Muscle of arm (tissue), 12 donors: ENCODE results near the gene TNFRSF1A. TPM values are rescaled to one million over a fixed set of nuclear protein-coding genes. Genes with fewer than 3 reads are reported as not detected.

Experiments
- DNase-seq: peaks from one replicate; pipeline ENCODE4 v3.0.0-alpha.2; 2013
- polyA plus RNA-seq, 12 donors: library from polyadenylated mRNA; unstranded; fragments of 120-200 nt; gene quantifications; one replicate each; pipeline ENCODE4 v1.2.1, GENCODE V29; 2013; ENCODE audit not compliant: insufficient read length in 12 of 12

The TNFRSF1A gene
- polyA plus RNA-seq, 12 donors, result 58.7 to 132 (median 70.6) TPM; not detected in 1

GRCh38 chr12:6376079-6376869 lies 34.4 kb upstream of the TNFRSF1A start:
- DNase-seq, result no peak

DNA sequence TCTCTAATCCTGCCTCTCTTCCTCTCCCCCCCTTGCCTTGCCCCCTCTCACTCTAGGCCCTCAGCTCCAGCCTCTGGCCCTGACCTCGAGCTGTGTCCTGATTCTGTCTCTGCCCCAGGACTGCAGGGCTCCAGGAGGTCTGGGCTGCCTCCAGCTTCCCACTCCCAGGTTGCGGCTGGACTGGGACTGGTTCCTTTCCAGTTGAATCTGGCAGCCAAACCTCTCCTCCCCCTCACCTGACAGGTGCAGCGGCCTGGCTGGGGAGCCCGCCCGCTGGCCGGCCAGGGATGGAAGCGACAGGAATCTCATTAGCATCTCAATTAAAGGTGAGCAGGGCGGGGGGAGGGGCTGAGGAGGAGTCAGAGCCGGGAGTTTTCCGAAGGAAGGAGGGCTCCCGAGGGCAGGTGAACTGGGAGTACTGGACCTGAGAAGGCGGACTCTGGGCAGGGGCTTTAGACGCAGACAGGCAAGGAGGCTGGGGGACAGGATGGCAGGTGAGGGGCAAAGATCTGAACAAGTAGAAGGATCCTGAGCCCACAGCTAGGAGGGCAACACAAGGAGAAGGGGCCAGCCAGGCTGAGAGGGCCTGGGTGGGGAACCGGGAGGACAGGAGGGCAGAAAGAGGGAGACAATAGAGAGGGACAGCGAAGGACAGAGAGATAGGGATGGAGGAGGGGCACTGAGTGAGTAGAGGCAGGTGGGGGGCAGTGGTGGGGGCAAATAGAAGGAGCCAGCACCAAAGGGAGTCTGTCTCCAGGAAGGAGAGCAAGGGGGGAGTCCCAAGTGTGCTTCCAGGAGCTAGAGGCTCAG lies 33.6 kb upstream of the TNFRSF1A start, which contains the start of gene SCNN1A:
SCNN1A (minus strand) TSS at position 295 of the 810 bp plus-strand sequence. CDS start 780 bp downstream, outside the sequence.
- DNase-seq, result no peak

DNA sequence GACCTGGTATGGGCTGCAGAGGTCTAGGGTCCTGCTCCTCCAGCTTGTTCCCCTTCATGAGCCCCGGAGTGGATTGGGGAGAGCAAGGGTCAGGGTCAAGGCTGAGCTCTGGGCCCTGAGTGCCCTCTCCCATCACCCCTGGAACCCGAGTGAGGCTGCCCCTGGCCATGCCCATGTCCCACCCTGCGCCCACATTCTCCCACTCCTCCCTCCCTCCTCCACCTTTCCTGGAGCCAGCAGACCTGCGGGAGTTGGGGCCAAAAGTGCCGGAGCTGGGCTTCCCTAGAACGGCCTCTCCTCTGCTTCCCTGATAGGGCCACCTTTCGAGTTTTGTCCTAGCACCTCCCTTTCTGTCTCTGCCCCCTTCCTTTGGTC lies 32.9 kb upstream of the TNFRSF1A start:
- DNase-seq, result no peak

- no peak for DNase-seq
Measured at GRCh38 chr12:6374028-6374785, 32.3 kb upstream of the TNFRSF1A start.

- DNase-seq, result no peak
Measured at GRCh38 chr12:6373022-6373787, 31.3 kb upstream of the TNFRSF1A start.

- DNase-seq, result no peak
Measured at GRCh38 chr12:6372403-6373003, 30.6 kb upstream of the TNFRSF1A start.

GRCh38 chr12:6370994-6371754 lies 29.3 kb upstream of the TNFRSF1A start:
- DNase-seq, result no peak

- no peak for DNase-seq
Measured at GRCh38 chr12:6370576-6370935, 28.7 kb upstream of the TNFRSF1A start.

DNA sequence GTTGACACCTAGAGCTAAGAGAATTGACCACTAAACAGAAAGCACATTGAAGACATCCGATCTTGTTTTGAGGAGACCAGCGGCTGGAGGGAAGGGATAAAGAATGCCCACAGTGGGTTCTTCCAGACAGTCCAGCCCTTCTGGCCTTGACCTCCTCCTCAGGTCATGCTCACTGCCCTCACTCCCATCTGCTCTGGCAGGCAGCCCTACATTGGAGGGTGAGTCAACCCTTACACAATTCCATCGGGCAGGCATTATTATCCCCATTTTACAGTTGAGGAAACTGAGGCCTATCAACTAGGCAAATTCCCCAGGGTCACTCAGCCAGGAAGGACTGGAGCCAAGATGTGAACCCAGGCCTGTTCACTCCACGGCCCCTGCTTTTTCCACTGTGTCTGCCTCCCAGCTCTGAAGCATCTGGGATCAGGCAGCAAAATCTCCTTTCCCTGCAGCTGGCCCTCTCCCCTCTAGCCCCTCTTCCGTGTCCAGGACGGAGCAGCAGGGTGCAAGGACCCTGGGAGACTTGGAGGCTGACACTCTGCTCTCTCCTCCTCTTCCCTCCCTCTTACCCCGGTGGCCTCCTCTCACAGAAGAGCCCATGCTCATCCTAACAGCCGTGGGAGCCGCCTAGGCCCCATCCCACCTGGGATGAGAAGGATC lies 28.2 kb upstream of the TNFRSF1A start:
- DNase-seq, result no peak

DNA sequence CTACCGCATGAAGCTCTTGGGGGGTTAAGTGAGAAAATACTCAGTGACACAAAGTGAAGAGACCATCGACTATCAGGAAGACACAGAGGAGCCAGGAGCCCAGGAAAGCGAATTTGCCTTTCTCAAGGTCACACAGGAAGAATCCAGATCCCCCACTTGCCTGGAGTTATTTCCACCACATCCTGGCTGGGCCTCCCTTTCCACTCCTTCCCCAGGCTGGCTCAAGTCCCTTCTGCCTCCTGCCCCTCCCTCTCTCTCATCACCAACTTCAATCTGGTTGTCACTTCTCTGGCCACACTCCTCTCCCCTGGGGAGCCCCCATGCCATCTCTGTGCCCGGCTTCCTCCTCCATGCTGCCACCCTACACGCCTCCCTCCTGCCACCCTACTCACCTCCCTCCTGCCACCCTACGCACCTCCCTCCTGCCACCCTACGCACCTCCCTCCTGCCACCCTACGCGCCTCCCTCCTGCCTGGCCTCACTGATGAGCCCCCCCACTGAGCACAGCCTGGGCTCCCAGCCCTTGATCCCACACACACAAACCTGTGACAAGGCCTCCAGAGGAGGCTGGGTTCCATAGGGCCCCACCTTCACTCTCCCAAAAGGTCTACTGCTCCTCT lies 27.1 kb upstream of the TNFRSF1A start:
- no peak for DNase-seq

DNA sequence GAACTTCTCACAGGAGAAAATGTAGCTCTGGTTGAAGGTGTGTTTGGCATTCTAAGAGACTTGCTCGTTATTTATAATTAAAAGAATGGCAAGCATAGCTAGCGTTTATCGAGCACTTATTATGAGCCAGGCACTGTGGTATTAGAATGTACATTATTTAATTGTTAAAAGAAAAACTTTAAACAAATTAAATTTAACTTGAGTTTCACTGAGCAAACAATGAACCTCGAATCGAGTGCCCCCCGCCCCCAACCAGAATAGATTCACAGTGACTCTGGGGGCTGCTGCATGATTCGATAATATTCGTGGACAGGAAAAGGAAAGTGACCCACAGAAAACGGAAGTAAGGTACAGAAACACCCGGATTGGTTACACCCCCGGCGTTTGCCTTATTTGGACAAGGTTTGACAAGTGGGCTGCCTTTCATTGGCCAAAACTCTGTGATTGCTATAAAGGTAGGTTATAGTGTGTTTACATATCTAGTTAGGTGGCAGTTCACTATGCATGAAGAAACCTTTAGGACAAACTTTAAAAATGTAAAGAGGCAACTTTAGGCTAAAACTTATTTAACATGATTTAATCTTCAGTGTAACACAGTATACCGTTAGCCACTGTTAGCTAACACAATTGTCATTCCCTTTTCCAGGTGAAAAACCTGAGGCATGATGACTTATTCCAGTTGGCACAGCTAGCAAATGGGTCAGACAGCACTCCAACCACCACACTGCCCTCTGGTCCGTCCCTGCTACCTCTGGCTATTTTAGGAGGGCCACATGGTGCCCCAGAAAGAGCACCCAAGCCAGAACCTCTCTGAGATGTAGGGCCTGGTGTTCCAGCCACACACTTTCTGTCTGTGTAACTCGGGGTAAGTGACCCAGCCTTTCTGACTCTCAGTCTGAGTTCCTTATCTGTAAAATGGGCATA lies 26.4 kb upstream of the TNFRSF1A start:
- no peak for DNase-seq

DNA sequence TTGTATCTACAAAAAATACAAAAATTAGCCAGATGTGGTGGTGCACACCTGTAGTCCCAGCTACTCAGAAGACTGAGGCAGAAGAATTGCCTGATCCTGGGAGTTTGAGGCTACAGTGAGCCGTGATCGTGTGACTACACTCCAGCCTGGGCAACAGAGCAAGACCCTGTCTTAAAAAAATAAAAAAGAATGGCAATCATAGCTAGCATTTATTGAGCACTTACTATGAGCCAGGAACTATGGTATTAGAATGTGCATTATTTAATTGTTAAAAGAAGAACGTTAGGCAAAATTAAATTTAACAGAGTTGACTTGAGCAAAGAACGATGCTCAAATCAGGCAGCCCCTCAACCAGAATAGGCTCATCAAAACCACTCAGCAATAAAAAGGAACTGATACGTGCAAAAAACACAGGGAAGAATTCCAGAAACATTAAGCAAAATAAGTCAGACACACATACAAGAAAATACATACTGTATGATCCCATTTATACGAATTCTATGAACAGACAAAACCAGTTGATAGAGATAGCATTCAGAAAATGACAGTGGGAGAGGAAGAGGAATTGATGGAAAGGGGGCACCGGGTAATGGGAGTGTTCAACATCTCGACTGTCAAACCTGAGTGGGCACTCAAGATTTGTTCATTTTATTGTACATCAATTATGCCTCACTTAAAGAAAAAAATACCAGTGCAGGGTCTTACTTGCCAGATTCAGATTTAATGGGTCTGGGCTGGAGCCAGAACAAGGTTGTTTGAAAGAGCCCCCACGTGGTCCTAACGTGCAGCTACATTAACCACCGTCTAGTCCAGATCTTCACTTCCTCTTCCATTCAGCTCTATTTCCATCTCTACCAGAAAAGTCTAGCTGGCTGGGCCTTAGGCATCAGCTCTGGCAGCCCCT lies 25.4 kb upstream of the TNFRSF1A start:
- no peak for DNase-seq

DNA sequence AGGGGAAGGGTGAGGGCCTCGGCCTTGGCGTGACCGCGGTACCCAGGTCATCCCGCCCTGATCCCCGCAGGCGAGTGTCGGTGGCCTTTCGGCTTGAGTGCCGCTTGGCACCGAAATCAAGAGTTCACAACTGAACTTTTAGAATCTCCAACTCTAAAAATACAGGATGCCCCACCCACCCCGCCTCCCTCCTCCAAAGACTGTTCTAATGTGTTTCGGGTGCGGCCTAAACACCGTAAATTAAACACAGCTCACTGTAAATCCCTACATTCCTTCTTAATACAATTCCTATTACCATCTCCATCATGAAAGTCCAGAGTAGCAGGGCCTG lies 22.1 kb upstream of the TNFRSF1A start:
- DNase-seq, result no peak

GRCh38 chr12:6363330-6364043 lies 21.6 kb upstream of the TNFRSF1A start:
- no peak for DNase-seq

DNA sequence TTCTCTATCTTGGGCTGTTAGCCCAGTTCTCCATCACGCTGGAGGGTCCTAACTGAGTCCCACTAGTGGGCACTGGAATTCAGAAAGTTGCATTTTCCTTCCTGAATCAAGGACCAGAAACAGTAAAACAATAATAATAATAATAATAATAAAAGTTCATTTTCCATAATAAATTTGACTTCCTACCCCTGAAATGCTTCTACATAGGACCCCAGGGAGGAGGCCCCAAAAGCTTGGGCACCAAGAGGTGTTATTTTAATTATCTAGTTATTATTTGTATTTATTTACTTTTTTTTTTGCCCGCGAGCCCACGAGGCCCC lies 21.1 kb upstream of the TNFRSF1A start:
- no peak for DNase-seq

DNA sequence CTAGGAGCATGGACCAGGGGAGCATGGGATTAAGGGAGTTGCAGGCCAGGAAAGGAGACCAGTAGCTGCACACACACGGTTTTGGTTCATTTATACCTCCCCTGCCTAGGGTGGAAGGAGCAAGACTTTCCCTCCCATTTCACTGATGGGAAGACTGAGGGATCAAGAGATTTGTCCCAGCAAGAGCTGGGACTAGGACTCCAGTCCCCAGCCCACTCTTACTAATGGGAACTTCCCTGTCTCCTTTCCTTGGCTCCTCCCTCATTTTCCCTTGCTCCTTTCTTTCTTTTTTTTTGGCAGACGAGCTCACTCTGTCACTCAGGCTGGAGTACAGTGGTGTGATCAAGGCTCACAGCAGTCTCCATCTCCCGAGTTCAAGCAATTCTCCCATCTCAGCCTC lies 20.5 kb upstream of the TNFRSF1A start:
- no peak for DNase-seq

GRCh38 chr12:6361834-6362233 lies 20.0 kb upstream of the TNFRSF1A start:
- no peak for DNase-seq
